ENCODE results near the gene EFTUD2.

Gene EFTUD2

GRCh38 chr17:44892250-44892649 lies 7.0 kb downstream of the EFTUD2 start (continued):
- TF ChIP-seq ZNF214 (tag by site-specific recombination; IDR thresholded peaks at IDR 0.05; ENCODE audit: borderline replicate concordance): no peak
- TF ChIP-seq KLF8 (tag by site-specific recombination; IDR thresholded peaks at IDR 0.05): no peak
- TF ChIP-seq ZNF174 (tag by site-specific recombination; IDR thresholded peaks at IDR 0.05): no peak
- no peak for TF ChIP-seq ZBTB48 (tag by site-specific recombination; IDR thresholded peaks at IDR 0.05)
- TF ChIP-seq ZNF140 (tag by site-specific recombination; IDR thresholded peaks at IDR 0.05): no peak

GRCh38 chr17:44889003-44889402 lies 10.2 kb downstream of the EFTUD2 start:
- CTCF ChIA-PET: interaction anchor here (1.1 to 1.5 kb wide), 2 partner anchors 10 to 24 kb away, joined by 6 to 12 read pairs; no protein-coding TSS in a partner anchor
- Histone ChIP-seq H3K4me3 (ENCODE audit: low read depth, low read length) (no peak overlapping the region), H3K36me3 (ENCODE audit: control insufficient read depth in 2 of 2, insufficient read depth in 1 of 2, low read length in 2 of 2) (peaks cover 50 to 90% of the 10 kb centered on the region in 2 experiments), H3K4me1 (ENCODE audit: control insufficient read depth, insufficient read depth, low read length) (no peaks in the 10 kb centered on the region), H3K9me3 (ENCODE audit: control insufficient read depth, insufficient read depth, low read depth, low read length) (no peaks in the 10 kb centered on the region), H3K27ac (ENCODE audit: extremely low read depth, low read depth, low read length) (no peak overlapping the region)
- POLR2A ChIA-PET: no interaction called here
- TF ChIP-seq, protein P1, sequence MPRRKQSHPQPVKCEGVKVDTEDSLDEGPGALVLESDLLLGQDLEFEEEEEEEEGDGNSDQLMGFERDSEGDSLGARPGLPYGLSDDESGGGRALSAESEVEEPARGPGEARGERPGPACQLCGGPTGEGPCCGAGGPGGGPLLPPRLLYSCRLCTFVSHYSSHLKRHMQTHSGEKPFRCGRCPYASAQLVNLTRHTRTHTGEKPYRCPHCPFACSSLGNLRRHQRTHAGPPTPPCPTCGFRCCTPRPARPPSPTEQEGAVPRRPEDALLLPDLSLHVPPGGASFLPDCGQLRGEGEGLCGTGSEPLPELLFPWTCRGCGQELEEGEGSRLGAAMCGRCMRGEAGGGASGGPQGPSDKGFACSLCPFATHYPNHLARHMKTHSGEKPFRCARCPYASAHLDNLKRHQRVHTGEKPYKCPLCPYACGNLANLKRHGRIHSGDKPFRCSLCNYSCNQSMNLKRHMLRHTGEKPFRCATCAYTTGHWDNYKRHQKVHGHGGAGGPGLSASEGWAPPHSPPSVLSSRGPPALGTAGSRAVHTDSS (tag by site-specific recombination; IDR thresholded peaks at IDR 0.05): no peak
- TF ChIP-seq TSHZ1 (tag by site-specific recombination; IDR thresholded peaks at IDR 0.05; ENCODE audit: borderline replicate concordance): no peak
- TF ChIP-seq ZBTB48 (tag by site-specific recombination; IDR thresholded peaks at IDR 0.05): no peak
- TF ChIP-seq ZBTB21 (tag by site-specific recombination; IDR thresholded peaks at IDR 0.05): no peak
- TF ChIP-seq, protein P2, sequence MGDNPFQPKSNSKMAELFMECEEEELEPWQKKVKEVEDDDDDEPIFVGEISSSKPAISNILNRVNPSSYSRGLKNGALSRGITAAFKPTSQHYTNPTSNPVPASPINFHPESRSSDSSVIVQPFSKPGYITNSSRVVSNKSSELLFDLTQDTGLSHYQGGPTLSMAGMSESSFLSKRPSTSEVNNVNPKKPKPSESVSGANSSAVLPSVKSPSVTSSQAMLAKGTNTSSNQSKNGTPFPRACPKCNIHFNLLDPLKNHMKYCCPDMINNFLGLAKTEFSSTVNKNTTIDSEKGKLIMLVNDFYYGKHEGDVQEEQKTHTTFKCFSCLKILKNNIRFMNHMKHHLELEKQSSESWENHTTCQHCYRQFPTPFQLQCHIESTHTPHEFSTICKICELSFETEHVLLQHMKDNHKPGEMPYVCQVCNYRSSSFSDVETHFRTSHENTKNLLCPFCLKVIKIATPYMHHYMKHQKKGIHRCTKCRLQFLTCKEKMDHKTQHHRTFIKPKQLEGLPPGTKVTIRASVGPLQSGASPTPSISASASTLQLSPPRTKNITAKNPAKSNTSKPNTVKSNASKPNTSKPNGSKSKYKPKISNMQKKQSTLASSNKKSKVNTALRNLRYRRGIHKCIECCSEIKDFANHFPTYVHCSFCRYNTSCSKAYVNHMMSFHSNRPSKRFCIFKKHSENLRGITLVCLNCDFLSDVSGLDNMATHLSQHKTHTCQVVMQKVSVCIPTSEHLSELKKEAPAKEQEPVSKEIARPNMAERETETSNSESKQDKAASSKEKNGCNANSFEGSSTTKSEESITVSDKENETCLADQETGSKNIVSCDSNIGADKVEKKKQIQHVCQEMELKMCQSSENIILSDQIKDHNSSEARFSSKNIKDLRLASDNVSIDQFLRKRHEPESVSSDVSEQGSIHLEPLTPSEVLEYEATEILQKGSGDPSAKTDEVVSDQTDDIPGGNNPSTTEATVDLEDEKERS (tag by site-specific recombination; IDR thresholded peaks at IDR 0.05): no peak
- TF ChIP-seq ZNF658 (tag by site-specific recombination; IDR thresholded peaks at IDR 0.05): no peak
- TF ChIP-seq ZNF223 (tag by site-specific recombination; IDR thresholded peaks at IDR 0.05): no peak
- TF ChIP-seq, protein P3, sequence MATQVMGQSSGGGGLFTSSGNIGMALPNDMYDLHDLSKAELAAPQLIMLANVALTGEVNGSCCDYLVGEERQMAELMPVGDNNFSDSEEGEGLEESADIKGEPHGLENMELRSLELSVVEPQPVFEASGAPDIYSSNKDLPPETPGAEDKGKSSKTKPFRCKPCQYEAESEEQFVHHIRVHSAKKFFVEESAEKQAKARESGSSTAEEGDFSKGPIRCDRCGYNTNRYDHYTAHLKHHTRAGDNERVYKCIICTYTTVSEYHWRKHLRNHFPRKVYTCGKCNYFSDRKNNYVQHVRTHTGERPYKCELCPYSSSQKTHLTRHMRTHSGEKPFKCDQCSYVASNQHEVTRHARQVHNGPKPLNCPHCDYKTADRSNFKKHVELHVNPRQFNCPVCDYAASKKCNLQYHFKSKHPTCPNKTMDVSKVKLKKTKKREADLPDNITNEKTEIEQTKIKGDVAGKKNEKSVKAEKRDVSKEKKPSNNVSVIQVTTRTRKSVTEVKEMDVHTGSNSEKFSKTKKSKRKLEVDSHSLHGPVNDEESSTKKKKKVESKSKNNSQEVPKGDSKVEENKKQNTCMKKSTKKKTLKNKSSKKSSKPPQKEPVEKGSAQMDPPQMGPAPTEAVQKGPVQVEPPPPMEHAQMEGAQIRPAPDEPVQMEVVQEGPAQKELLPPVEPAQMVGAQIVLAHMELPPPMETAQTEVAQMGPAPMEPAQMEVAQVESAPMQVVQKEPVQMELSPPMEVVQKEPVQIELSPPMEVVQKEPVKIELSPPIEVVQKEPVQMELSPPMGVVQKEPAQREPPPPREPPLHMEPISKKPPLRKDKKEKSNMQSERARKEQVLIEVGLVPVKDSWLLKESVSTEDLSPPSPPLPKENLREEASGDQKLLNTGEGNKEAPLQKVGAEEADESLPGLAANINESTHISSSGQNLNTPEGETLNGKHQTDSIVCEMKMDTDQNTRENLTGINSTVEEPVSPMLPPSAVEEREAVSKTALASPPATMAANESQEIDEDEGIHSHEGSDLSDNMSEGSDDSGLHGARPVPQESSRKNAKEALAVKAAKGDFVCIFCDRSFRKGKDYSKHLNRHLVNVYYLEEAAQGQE (tag by site-specific recombination; IDR thresholded peaks at IDR 0.05): no peak
- no peak for TF ChIP-seq ZNF416 (tag by site-specific recombination; IDR thresholded peaks at IDR 0.05)
- no peak for TF ChIP-seq ZNF473 (tag by site-specific recombination; IDR thresholded peaks at IDR 0.05)
- no peak for TF ChIP-seq ZNF335 (tag by site-specific recombination; conservative IDR thresholded peaks at IDR 0.05)
- TF ChIP-seq ZSCAN30 (tag by site-specific recombination; IDR thresholded peaks at IDR 0.05): no peak
- no peak for TF ChIP-seq ZNF544 (tag by site-specific recombination; IDR thresholded peaks at IDR 0.05)

All from HEK293 (cell line).